ENCODE data around the gene TMEM202.
A peak's percentile ranks its signal among the peaks of the same experiment; 100 is the strongest.

Gene TMEM202, protein sequence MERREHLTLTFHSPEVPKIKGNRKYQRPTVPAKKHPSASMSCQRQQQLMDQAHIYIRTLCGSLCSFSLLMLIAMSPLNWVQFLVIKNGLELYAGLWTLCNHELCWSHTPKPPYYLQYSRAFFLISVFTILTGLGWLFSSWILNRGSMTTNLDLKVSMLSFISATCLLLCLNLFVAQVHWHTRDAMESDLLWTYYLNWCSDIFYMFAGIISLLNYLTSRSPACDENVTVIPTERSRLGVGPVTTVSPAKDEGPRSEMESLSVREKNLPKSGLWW

DNA sequence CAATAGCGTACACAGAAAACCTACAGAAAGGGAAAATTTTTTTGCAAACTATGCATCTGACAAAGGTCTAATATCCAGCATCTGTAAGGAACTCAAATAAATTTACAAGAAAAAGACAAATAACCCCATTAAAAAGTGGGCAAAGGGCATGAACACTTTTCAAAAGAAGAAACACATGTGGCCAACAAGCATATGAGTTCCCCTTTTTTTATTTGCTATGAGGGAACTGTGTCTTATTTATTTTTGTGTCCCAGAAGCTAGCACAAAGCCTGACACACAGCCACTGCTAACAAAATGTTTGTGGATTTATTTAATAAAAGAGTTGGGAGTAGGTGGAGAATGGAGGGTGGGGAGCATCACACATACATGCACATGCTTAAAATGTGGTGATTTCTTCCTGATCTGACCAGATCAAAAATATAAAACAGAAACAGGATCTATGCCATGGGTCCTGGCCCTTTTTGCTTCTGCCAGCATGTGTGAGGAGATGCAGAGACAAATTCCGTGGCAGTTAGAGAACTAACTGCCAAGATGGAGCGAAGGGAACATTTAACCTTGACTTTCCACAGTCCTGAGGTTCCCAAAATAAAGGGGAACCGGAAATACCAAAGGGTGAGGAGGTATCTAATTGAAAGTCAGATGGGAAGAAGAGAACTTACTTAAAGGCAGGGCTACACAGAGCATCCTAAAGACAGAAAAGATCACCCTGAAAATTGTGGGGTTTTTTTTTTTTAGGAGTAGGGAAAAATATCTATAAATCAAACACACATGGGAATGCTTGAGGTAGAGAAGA lies at the start of gene TMEM202:
Gene TMEM202 (plus strand): TSS at position 510 of the 793 bp plus-strand sequence. CDS start 22 bp downstream, at position 532.
- H3K36me3 ChIP-seq (ENCODE audit: control insufficient read depth, low read depth, low read length), result no peaks in the 10 kb centered on the region
- no peaks in the 10 kb centered on the region for H3K9me3 ChIP-seq (ENCODE audit: control insufficient read depth, low read depth, low read length)
- peaks cover 6% of the 10 kb centered on the region for H3K27me3 ChIP-seq (ENCODE audit: control insufficient read depth, insufficient read depth, low read length)
- no peaks in the 10 kb centered on the region for H3K4me1 ChIP-seq (ENCODE audit: control insufficient read depth, low read depth, low read length)
- no peak within 1 kb of the TSS for H3K9ac ChIP-seq (ENCODE audit: low read length)
- H3K27ac ChIP-seq (ENCODE audit: low read length), result no peak within 1 kb of the TSS
- H3K4me3 ChIP-seq (ENCODE audit: low read length), result no peak within 1 kb of the TSS

- no peak overlapping the region for H3K9ac ChIP-seq (ENCODE audit: low read length)
- H3K27me3 ChIP-seq (ENCODE audit: control insufficient read depth, insufficient read depth, low read length), result no peaks in the 10 kb centered on the region
- no peaks in the 10 kb centered on the region for H3K4me1 ChIP-seq (ENCODE audit: control insufficient read depth, low read depth, low read length)
- no peaks in the 10 kb centered on the region for H3K9me3 ChIP-seq (ENCODE audit: control insufficient read depth, low read depth, low read length)
- H3K27ac ChIP-seq (ENCODE audit: low read length), result no peak overlapping the region
- peaks cover 53% of the 10 kb centered on the region for H3K36me3 ChIP-seq (ENCODE audit: control insufficient read depth, low read depth, low read length)
- H3K4me3 ChIP-seq (ENCODE audit: low read length), result no peak overlapping the region
Measured at GRCh38 chr15:72353266-72353665, 44.8 kb upstream of the TMEM202 start.

GRCh38 chr15:72354496-72354895 lies 43.6 kb upstream of the TMEM202 start:
- Histone ChIP-seq H3K4me3 (ENCODE audit: low read length) (no peak overlapping the region), H3K27ac (ENCODE audit: low read length) (no peak overlapping the region), H3K9me3 (ENCODE audit: control insufficient read depth, low read depth, low read length) (no peaks in the 10 kb centered on the region), H3K27me3 (ENCODE audit: control insufficient read depth, insufficient read depth, low read length) (no peaks in the 10 kb centered on the region), H3K4me1 (ENCODE audit: control insufficient read depth, low read depth, low read length) (no peaks in the 10 kb centered on the region), H3K36me3 (ENCODE audit: control insufficient read depth, low read depth, low read length) (peaks cover 51% of the 10 kb centered on the region), H3K9ac (ENCODE audit: low read length) (no peak overlapping the region)

- H3K27ac ChIP-seq (ENCODE audit: low read length), result no peak overlapping the region
- H3K9me3 ChIP-seq (ENCODE audit: control insufficient read depth, low read depth, low read length), result no peaks in the 10 kb centered on the region
- H3K9ac ChIP-seq (ENCODE audit: low read length), result no peak overlapping the region
- H3K27me3 ChIP-seq (ENCODE audit: control insufficient read depth, insufficient read depth, low read length), result no peaks in the 10 kb centered on the region
- peaks cover 31% of the 10 kb centered on the region for H3K36me3 ChIP-seq (ENCODE audit: control insufficient read depth, low read depth, low read length)
- no peak overlapping the region for H3K4me3 ChIP-seq (ENCODE audit: low read length)
- no peaks in the 10 kb centered on the region for H3K4me1 ChIP-seq (ENCODE audit: control insufficient read depth, low read depth, low read length)
Measured at GRCh38 chr15:72358121-72358520, 40.0 kb upstream of the TMEM202 start.

DNA sequence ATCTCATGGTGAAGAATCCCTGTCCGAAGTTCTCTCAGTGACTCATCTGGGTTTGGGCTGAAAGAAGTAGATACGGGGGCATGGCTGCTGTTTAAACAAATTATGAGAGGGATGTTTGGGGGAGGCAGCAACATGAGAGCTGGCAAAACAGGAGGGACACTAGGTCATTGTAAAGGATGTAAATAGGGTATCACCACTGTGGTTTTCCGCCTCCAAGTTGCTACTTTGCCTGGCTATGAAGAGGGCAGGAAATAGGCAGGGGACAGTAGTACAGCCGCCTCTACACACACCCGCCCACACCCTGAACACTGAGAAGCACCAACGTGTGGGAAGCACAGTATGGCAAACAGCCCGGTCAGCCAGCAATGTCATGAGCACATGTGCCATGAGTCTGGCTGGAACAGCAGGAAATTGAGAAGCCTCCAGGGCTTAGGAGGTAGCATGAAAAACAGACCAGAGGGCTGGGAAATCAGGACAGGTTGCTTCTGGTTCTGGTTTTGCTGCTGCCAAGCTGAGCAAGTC lies 39.4 kb upstream of the TMEM202 start:
- Histone ChIP-seq H3K36me3 (ENCODE audit: control insufficient read depth, low read depth, low read length) (peaks cover 25% of the 10 kb centered on the region), H3K9me3 (ENCODE audit: control insufficient read depth, low read depth, low read length) (no peaks in the 10 kb centered on the region), H3K27me3 (ENCODE audit: control insufficient read depth, insufficient read depth, low read length) (no peaks in the 10 kb centered on the region), H3K4me3 (ENCODE audit: low read length) (no peak overlapping the region), H3K4me1 (ENCODE audit: control insufficient read depth, low read depth, low read length) (no peaks in the 10 kb centered on the region), H3K9ac (ENCODE audit: low read length) (no peak overlapping the region), H3K27ac (ENCODE audit: low read length) (no peak overlapping the region)

DNA sequence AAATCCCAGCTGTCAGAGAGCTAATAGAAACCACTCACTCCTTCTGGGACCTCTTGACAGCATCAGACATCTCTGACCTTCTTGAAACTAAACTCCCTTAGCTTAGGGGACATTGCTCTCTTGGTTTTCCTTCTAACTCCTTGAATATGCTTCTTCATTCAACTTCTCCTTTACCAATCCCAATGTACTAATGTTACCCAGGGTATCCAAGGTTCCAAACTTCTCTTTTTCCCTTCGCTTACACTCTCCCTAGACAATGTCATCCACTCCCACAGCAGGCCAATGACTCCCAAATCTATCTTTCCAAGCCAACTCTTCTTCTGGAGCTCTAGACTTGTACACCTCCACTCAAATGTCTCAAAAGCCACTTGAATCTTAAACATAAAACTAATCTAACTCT lies 36.9 kb upstream of the TMEM202 start:
- Histone ChIP-seq H3K27me3 (ENCODE audit: control insufficient read depth, insufficient read depth, low read length) (no peaks in the 10 kb centered on the region), H3K4me1 (ENCODE audit: control insufficient read depth, low read depth, low read length) (no peaks in the 10 kb centered on the region), H3K36me3 (ENCODE audit: control insufficient read depth, low read depth, low read length) (peaks cover 5% of the 10 kb centered on the region), H3K27ac (ENCODE audit: low read length) (no peak overlapping the region), H3K4me3 (ENCODE audit: low read length) (no peak overlapping the region), H3K9me3 (ENCODE audit: control insufficient read depth, low read depth, low read length) (no peaks in the 10 kb centered on the region), H3K9ac (ENCODE audit: low read length) (no peak overlapping the region)

- no peak overlapping the region for H3K4me3 ChIP-seq (ENCODE audit: low read length)
- no peak overlapping the region for H3K27ac ChIP-seq (ENCODE audit: low read length)
- no peaks in the 10 kb centered on the region for H3K9me3 ChIP-seq (ENCODE audit: control insufficient read depth, low read depth, low read length)
- H3K4me1 ChIP-seq (ENCODE audit: control insufficient read depth, low read depth, low read length), result no peaks in the 10 kb centered on the region
- H3K27me3 ChIP-seq (ENCODE audit: control insufficient read depth, insufficient read depth, low read length), result no peaks in the 10 kb centered on the region
- no peak overlapping the region for H3K9ac ChIP-seq (ENCODE audit: low read length)
- peaks cover 3% of the 10 kb centered on the region for H3K36me3 ChIP-seq (ENCODE audit: control insufficient read depth, low read depth, low read length)
Measured at GRCh38 chr15:72365844-72366243, 32.3 kb upstream of the TMEM202 start.

DNA sequence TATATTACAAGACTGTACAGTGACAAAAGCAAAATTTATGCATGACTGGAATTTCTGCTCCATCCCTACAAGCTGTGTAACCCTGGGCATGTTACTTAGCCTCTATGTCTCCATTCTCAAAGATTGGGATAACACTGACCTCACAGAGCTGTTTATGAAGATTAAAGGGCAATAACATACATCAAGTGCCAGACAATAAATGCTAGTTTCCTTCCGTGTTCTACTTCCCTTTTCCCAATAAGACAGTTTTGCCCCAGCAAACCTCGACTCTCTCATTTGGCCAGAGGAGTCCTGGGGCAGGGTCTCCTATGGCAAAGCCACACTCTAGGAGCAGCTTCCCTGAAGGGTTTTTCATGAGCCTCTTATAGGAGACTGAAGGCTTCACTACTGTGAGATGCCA lies 29.8 kb upstream of the TMEM202 start:
- no peaks in the 10 kb centered on the region for H3K27me3 ChIP-seq (ENCODE audit: control insufficient read depth, insufficient read depth, low read length)
- no peak overlapping the region for H3K4me3 ChIP-seq (ENCODE audit: low read length)
- H3K27ac ChIP-seq (ENCODE audit: low read length), result no peak overlapping the region
- peaks cover 3% of the 10 kb centered on the region for H3K36me3 ChIP-seq (ENCODE audit: control insufficient read depth, low read depth, low read length)
- no peaks in the 10 kb centered on the region for H3K4me1 ChIP-seq (ENCODE audit: control insufficient read depth, low read depth, low read length)
- H3K9me3 ChIP-seq (ENCODE audit: control insufficient read depth, low read depth, low read length), result no peaks in the 10 kb centered on the region
- H3K9ac ChIP-seq (ENCODE audit: low read length), result no peak overlapping the region

DNA sequence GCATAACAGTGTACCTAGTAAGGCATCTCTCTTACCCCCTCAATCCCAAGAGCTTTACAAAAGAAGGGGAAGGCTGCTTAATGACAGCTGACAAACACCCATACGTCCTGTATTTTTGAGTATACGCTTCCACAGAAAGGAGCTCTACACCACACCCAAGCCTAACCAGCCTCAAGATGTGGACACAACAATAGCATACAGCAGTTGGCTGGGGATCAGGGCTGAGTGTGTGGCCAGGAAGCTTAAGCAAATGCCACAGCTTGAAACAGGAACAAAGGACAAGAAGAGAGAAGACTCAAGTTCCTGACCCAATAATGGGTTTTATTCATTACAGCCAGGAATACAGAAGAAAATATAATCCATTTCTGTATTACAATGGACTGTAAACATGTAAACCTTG lies 29.2 kb upstream of the TMEM202 start:
- Histone ChIP-seq H3K9ac (ENCODE audit: low read length) (no peak overlapping the region), H3K27me3 (ENCODE audit: control insufficient read depth, insufficient read depth, low read length) (no peaks in the 10 kb centered on the region), H3K36me3 (ENCODE audit: control insufficient read depth, low read depth, low read length) (peaks cover 3% of the 10 kb centered on the region), H3K27ac (ENCODE audit: low read length) (no peak overlapping the region), H3K9me3 (ENCODE audit: control insufficient read depth, low read depth, low read length) (no peaks in the 10 kb centered on the region), H3K4me3 (ENCODE audit: low read length) (no peak overlapping the region), H3K4me1 (ENCODE audit: control insufficient read depth, low read depth, low read length) (no peaks in the 10 kb centered on the region)

DNA sequence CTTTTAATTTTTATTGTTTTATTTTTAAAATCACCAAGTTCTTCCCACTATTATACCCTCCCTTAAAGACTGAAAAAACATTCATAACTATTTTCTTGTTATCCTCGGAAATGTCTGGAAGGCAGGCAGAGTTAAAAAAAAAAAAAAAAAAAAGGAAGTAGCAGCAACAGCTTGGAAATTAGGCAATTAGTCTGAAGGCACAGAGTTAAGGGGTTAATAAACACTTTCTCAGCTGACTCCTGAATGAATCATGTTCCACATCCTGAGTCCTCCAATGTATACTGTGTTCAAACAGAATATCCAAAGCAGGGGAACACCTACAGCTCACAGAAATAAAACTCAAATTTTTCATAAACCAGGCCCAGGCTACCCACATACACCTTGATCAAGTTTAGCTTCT lies 28.1 kb upstream of the TMEM202 start:
- peaks cover 3% of the 10 kb centered on the region for H3K4me1 ChIP-seq (ENCODE audit: control insufficient read depth, low read depth, low read length)
- no peak overlapping the region for H3K27ac ChIP-seq (ENCODE audit: low read length)
- peaks cover 3% of the 10 kb centered on the region for H3K36me3 ChIP-seq (ENCODE audit: control insufficient read depth, low read depth, low read length)
- H3K9ac ChIP-seq (ENCODE audit: low read length), result no peak overlapping the region
- no peaks in the 10 kb centered on the region for H3K27me3 ChIP-seq (ENCODE audit: control insufficient read depth, insufficient read depth, low read length)
- no peaks in the 10 kb centered on the region for H3K9me3 ChIP-seq (ENCODE audit: control insufficient read depth, low read depth, low read length)
- H3K4me3 ChIP-seq (ENCODE audit: low read length), result no peak overlapping the region

GRCh38 chr15:72372361-72372760 lies 25.7 kb upstream of the TMEM202 start:
- no peak overlapping the region for H3K9ac ChIP-seq (ENCODE audit: low read length)
- no peak overlapping the region for H3K4me3 ChIP-seq (ENCODE audit: low read length)
- no peak overlapping the region for H3K27ac ChIP-seq (ENCODE audit: low read length)
- H3K27me3 ChIP-seq (ENCODE audit: control insufficient read depth, insufficient read depth, low read length), result no peaks in the 10 kb centered on the region
- peaks cover 3% of the 10 kb centered on the region for H3K36me3 ChIP-seq (ENCODE audit: control insufficient read depth, low read depth, low read length)
- peaks cover 9% of the 10 kb centered on the region for H3K4me1 ChIP-seq (ENCODE audit: control insufficient read depth, low read depth, low read length)
- H3K9me3 ChIP-seq (ENCODE audit: control insufficient read depth, low read depth, low read length), result no peaks in the 10 kb centered on the region

- Histone ChIP-seq H3K27me3 (ENCODE audit: control insufficient read depth, insufficient read depth, low read length) (no peaks in the 10 kb centered on the region), H3K4me3 (ENCODE audit: low read length) (peak overlapping the region; percentile 99), H3K9ac (ENCODE audit: low read length) (peak overlapping the region; percentile 84), H3K4me1 (ENCODE audit: control insufficient read depth, low read depth, low read length) (peaks cover 9% of the 10 kb centered on the region), H3K36me3 (ENCODE audit: control insufficient read depth, low read depth, low read length) (no peaks in the 10 kb centered on the region), H3K27ac (ENCODE audit: low read length) (peak overlapping the region; percentile 64), H3K9me3 (ENCODE audit: control insufficient read depth, low read depth, low read length) (no peaks in the 10 kb centered on the region)
Measured at GRCh38 chr15:72375501-72375845, 22.6 kb upstream of the TMEM202 start.
